NCI-H510A (cell line): ENCODE results near the gene NEDD9.

Experiments
- DNase-seq: peaks from one replicate; lab custom pipeline; 2025; lab: John Stamatoyannopoulos, UW

Gene NEDD9

DNA sequence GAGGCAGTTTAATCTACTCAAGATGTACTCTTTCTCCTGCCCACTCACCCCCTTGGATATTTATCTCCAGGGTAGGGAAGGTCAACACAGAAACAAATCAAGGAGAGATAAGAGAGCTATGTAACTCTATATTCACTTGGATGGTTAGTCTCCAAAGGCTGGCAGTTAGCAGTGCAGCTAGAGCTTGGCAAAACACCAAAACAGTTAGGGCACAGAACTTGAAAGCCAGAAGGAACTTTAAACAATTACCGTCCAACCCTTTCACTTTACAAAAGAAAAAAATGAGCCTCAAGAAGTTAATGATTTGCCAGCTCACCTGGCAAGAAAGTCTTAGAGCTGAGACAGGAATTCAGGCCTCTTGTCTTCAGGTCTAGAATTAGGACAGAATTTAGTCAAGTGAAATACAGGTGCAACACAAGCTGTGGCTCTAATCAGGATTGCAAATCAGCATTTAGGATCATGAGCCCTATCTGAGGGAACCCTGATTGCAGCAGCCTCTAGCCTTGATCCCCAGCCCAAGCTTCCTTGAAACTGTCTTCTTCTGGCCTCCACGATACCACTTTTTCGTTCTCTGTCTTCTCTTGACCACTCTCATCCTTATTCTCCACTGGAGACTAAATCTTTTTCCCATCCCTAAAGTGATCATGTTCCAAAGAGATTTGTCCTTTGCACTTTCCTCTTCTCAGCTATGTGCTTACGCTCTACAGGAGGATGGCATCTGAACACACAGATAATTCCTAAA lies 14.9 kb downstream of the NEDD9 start:
- DNase-seq: no peak

- no peak for DNase-seq
Observed at GRCh38 chr6:11215773-11216172, 16.7 kb downstream of the NEDD9 start.

- DNase-seq: no peak
Observed at GRCh38 chr6:11214901-11215300, 17.6 kb downstream of the NEDD9 start.

- no peak for DNase-seq
Observed at GRCh38 chr6:11214084-11214833, 18.2 kb downstream of the NEDD9 start.

DNA sequence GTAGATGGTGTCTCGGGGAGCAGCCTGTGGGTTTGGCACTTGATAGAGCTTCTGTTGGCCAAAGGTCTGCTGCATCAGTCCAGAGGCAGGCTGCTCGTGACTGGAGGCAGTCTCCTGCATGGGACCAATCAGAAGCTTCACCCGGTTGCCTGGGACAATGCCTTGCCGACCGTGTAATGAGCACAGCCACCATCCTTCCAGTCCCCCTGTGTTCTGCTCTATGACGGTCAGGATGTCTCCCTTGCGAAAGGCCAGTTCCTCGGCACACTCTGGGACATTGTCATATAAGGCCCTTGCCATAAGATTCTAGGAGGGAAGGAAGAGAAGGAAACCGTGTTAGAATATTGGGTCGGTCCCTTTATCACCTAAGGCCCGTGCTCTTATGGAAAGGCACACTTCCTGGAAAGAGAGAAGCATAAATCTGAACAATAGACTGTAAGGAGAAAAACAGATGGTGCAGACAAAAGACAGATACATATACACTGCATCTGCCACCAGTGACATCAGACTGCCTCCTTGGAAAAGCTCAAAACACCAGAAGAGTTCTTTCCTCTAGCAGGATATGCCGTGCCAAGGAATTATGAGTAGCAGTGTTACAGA lies 18.9 kb downstream of the NEDD9 start:
- DNase-seq: no peak

DNA sequence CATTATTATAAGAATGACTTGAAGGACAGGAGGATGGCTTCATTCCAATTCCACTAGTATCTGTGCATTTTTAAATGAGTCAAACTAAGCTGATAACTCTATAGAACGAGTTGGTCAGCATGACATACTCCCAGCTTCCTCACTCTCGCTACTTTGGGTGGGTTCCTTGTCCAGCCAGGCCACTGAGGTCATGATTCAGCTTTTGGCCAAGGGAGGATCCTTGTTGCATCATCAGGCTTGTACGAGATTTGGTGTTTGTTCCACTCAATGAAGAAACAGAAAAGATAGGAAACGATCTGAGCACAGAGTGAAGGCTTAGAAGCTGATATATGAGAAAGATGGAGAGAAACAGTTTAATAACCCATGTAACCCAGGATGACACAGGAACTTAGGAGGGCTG lies 19.8 kb downstream of the NEDD9 start:
- no peak for DNase-seq

DNA sequence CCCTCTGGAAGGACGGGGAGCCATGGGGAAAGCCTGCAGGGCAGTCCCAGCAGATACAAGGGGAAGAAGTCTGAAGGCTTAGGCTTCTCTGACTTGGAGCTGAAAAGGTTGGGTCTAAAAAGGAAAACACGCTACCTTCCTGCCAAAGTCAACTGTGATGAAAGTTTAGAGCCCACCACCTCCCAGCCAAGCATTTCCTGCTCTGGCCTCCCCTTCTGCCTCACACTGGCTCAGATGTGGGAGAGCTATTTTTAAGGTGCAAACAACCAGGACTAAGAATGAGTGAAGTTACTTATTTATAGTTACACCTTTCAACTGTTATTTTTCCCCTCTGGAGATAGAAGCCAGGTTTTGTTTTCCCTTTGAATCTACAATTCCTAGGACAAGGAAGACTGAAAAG lies 21.2 kb downstream of the NEDD9 start:
- DNase-seq: no peak

DNA sequence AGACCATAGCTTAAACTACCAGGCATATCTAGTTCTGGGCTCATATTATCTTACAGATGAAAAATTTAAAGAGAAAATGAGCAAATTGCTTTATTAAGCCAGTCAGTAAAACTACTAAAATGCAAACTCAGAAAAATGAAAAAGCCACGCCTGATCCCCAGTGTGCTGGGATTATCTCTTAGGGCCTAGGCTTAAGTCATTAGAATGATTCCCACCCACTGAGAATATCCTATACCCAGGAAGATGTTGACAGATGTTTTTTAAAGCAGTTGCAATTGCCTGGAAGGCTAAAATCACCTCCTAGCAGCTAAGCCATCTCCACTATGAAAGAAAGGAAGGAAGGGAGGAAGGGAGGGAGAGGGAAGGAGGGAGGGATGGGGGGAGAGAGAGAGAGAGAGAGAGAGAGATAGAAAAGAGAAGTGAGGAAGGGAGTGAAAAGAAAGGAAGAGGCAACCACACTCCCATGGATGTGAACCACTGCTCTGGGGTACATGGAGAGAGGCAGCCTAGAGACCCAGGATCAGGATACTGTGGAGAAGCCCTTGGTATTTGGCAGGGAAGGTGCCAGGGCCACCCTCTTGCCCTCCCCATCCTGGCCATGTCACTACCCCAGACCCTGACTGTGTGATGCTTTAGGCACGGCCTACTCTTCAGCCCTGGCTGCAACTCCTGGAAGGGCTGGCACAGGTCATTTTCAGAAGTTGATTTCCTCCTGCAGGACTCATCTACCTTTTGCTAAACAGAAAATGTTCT lies 21.9 kb downstream of the NEDD9 start:
- DNase-seq: no peak

GRCh38 chr6:11209906-11210305 lies 22.6 kb downstream of the NEDD9 start:
- DNase-seq: no peak

- no peak for DNase-seq
Observed at GRCh38 chr6:11209369-11209768, 23.1 kb downstream of the NEDD9 start.

- DNase-seq: no peak
Observed at GRCh38 chr6:11208854-11209253, 23.6 kb downstream of the NEDD9 start.

GRCh38 chr6:11208267-11208666 lies 24.2 kb downstream of the NEDD9 start:
- no peak for DNase-seq

GRCh38 chr6:11207199-11207968 lies 25.1 kb downstream of the NEDD9 start:
- DNase-seq: no peak

DNA sequence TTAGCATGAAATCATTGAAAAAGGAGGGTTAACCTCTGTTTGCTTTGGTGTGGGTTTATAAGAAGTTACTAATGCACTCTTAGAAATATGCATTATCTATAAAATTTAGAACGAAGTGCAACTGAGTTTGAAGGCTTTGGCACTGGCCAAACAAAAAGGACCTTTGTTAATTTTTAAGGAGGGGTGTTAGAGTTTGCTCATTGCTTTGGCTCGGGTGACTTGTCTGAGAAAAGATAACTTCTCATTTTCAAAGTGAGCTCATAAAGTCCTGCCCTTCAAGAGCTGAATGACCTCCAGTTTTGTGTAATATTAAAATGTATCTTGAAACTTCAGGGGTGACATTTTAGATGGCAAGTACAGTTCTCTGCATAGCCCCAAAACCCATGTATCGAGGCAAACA lies 25.9 kb downstream of the NEDD9 start:
- no peak for DNase-seq

GRCh38 chr6:11204794-11205366 lies 27.6 kb downstream of the NEDD9 start:
- no peak for DNase-seq

- no peak for DNase-seq
Observed at GRCh38 chr6:11204005-11204399, 28.5 kb downstream of the NEDD9 start.

DNA sequence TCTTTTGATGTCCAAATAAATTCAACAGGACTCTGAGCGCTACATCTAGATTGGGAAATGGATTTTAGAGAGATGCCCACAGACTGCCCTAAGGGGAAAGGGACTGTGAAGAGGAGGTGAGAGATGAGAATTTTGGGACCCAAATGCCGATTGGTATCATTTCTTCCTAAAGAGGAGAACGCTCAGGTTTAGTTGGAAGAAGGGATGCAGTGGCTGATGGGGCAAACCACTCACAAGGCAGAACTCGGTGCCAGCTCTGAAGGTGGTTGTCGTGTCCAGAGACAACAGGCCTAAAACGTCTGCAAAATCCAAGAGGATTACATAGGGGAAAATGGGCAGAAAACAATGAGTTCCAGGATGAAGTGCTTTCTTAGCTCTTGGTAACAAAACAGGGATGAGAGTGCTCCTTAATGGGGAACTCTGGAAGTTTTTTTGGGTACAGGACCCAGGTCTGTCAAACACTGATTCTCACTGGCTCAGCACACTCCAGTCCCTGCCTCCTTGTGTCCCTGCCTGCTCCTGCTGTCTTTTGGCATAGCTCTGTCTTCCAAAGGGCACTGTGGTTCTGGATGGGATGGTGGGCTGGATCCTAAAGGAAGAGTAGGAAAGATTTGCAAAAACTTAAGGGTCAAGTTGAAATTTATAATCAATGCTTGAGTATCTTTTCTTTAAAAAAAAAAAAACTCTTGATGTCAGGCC lies 29.0 kb downstream of the NEDD9 start:
- no peak for DNase-seq

DNA sequence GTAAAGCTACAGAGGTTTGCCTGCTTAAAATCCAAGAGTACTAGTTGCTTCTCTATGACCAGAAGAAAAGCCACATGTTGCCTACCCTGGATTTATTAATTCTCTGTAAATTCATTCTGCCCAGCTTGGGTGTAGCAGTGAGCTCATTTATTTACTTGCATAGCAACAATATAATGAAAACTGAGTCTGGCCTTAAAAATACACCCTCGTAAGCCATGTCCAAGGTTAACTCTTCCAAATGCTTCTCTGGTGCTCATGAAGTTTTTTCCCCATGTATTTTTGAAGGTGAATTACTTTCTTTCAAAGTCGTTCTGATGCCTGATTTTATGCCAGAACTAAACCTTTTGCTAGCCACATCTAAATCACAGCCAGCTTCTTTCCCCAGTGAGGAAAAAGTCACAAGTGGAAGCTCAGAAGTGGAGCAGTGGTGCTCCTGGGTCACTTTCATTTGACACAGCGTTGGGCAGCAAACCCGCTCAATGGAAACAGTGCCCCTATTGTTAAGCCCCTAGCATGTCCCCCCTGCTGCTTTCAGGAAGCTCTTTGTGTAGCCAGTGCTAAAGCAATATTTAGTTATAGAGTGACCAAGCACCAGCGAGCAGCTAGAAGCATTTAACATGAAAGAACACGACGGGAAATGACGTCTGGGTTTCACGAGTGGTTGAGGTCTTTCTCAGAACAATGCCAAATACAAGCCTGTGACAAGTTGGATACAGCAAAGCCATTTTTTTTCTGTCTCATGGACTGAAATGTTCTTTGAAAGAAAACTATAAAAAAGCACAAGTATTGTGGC lies 29.8 kb downstream of the NEDD9 start:
- no peak for DNase-seq

- DNase-seq: no peak
Observed at GRCh38 chr6:11201772-11202512, 30.5 kb downstream of the NEDD9 start.
